Measurements from ENCODE around the gene TMEM8B.

Gene TMEM8B

DNA sequence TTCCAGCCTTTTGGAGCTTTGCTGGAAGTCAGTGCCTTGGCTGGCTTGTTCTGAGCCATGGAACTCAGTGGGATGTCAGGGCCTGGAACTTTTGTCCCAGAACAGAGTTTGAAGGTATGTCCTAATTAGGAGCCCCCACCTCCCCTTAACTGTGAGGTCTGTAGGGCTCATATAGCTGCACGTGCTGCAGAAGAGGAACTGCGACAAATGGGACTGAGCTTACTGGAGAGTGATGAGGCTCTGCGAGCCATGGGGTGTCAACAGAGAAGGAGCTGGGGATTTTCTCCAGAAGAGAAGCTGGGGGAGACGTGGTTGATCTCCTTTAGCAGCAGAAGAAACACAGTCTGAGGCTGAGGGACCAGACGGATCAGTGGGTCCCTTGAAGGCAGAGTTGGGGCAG lies 10.9 kb downstream of the TMEM8B start:
- TF ChIP-seq, protein P1, sequence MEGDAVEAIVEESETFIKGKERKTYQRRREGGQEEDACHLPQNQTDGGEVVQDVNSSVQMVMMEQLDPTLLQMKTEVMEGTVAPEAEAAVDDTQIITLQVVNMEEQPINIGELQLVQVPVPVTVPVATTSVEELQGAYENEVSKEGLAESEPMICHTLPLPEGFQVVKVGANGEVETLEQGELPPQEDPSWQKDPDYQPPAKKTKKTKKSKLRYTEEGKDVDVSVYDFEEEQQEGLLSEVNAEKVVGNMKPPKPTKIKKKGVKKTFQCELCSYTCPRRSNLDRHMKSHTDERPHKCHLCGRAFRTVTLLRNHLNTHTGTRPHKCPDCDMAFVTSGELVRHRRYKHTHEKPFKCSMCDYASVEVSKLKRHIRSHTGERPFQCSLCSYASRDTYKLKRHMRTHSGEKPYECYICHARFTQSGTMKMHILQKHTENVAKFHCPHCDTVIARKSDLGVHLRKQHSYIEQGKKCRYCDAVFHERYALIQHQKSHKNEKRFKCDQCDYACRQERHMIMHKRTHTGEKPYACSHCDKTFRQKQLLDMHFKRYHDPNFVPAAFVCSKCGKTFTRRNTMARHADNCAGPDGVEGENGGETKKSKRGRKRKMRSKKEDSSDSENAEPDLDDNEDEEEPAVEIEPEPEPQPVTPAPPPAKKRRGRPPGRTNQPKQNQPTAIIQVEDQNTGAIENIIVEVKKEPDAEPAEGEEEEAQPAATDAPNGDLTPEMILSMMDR (IDR thresholded peaks at IDR 0.05; ENCODE audit: low read depth, low read length, missing control alignments): no peak
- no peak overlapping the region for H3K4me3 ChIP-seq (replicated peaks; ENCODE audit: low read depth, low read length)
- no peak for DNase-seq (ENCODE audit: extremely low read depth, low read depth)

DNA sequence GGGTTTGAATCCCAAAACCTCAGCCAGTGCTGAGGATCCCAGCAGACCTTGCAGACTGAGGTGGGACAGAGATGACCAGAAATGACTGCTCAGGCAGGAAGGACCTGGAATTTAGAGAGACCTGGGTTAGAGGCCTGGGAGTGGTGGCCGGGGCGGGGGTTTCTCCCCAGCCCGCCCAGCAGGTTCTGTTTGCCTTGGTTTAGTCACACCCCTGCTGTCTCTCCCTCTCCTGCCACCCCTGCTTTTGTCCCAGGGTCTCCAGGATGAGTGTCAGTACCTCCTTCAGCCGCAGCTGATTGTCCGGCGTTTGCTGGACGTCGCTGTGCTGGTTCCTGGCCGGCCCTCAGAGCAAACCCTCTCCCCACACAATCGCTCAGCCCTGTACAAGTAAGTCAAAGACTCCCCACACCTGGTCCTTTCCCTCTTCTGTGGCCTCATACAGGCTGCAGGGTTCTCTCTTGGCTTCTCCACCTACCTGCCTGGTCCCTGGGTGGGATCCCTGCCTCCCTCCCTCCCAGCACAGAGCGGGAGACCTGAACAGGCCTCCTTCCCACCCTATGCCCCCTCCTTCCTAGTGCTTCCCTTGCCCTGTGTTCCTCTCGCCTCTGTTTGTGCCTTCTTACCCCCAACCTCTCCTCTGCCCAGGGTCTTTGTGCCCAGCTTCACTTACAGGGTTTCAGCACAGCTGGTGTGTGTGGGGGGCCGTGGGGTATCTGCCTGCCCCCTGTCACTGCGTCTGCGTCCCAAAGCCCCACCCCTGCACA lies 12.0 kb downstream of the TMEM8B start:
- TF ChIP-seq, protein P1 (IDR thresholded peaks at IDR 0.05; ENCODE audit: low read depth, low read length, missing control alignments): no peak
- no peak overlapping the region for H3K4me3 ChIP-seq (replicated peaks; ENCODE audit: low read depth, low read length)
- DNase-seq (ENCODE audit: extremely low read depth, low read depth): no peak

DNA sequence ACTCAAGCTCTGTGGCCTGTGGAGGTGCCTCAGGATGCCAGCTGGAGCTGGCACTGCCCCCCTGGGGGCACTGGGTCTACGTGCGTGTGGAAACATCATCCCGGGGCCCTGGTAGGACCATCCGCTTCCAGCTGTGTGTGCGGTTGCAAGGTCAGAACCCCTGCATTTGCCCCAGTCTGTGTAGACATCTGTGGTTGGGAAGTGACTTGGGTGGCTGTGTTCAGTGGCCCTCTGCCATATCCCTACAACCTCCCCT lies 12.5 kb downstream of the TMEM8B start:
- no peak for DNase-seq (ENCODE audit: extremely low read depth, low read depth)
- TF ChIP-seq, protein P1 (IDR thresholded peaks at IDR 0.05; ENCODE audit: low read depth, low read length, missing control alignments): no peak
- H3K4me3 ChIP-seq (replicated peaks; ENCODE audit: low read depth, low read length): no peak overlapping the region

DNA sequence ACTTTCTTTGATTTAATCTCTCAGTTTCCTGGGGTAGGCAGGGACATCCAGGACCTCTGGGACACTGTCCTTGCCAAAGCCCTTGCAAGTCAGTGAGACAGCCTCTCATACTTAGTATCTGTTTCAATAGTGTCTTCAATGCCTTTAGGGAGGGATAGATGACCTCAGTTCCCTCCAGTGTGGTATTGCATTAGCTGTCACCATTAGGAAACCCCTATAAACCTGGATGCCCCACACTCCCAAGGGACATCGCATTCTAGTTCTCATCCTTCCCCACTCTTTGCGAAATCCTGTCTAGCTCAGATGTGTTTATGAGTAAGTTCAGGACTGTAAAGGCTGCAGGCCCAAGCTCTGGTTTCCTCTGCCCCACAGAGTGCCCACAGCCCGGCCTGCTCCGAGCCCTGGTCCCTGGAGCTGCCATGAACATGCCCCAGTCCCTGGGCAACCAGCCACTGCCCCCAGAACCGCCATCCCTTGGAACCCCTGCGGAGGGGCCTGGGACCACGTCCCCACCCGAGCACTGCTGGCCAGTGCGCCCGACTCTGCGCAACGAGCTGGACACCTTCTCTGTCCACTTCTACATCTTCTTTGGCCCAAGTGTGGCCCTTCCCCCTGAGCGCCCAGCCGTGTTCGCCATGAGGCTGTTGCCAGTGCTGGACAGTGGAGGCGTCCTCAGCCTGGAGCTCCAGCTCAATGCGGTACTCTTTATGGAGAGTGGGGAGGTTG lies 13.2 kb downstream of the TMEM8B start:
- TF ChIP-seq, protein P1 (IDR thresholded peaks at IDR 0.05; ENCODE audit: low read depth, low read length, missing control alignments): no peak
- no peak overlapping the region for H3K4me3 ChIP-seq (replicated peaks; ENCODE audit: low read depth, low read length)
- no peak for DNase-seq (ENCODE audit: extremely low read depth, low read depth)

DNA sequence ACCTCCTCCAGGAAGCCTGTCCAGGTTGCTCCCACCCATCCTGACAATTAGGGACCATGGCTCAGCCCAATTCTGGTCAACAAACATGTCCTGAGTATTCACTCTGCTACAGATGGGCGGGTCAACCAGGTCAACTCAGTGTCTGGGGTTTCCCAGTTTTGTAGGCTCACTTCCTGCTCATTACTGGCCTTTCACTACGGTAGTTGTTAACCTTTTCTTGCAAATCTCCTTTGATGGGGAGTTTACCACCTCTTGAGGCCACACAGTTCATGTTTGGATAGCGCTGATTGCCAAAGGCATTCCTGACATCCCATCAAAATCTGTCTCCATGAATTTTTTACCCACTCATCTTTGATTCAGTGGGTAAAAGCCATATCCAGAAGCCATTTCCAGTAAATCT lies 13.8 kb downstream of the TMEM8B start:
- H3K4me3 ChIP-seq (replicated peaks; ENCODE audit: low read depth, low read length): no peak overlapping the region
- TF ChIP-seq, protein P1 (IDR thresholded peaks at IDR 0.05; ENCODE audit: low read depth, low read length, missing control alignments): no peak
- DNase-seq (ENCODE audit: extremely low read depth, low read depth): no peak

DNA sequence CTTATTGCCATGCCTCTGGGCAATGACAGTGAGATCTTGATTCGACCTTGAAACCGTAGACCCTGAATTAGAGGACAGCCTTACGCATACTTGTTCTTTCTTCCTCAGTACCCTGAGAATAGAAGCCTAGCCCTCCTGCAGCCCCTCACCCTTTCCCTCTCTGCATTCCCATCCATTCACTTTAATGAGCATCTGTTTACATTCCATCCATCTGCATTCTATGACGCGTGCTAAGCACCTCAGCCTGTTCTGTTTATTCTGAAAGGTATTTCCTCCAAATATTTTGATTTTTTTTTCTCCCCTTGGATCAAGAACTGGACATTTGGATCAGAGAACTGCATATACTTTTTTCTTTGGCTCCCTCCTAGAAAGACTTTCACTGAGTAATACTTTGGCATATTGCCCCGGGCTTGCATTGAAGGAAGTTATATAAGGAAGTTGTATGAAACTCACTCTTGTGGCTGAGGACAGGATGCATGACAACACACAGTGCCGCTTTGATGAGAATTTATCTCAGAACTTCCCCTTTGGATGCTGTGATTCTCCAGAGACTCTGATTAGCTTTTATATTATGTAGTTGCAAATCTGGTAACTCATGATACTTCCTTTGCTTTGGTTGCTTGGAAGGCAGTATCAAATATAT lies 15.7 kb downstream of the TMEM8B start:
- TF ChIP-seq, protein P1 (IDR thresholded peaks at IDR 0.05; ENCODE audit: low read depth, low read length, missing control alignments): no peak
- DNase-seq (ENCODE audit: extremely low read depth, low read depth): peak; percentile 65
- H3K4me3 ChIP-seq (replicated peaks; ENCODE audit: low read depth, low read length): no peak overlapping the region

Data from HFF-Myc (cell line).